ENCODE results near the gene TXLNA.
A peak's percentile ranks its signal among the peaks of the same experiment; 100 is the strongest.

The TXLNA gene

DNA sequence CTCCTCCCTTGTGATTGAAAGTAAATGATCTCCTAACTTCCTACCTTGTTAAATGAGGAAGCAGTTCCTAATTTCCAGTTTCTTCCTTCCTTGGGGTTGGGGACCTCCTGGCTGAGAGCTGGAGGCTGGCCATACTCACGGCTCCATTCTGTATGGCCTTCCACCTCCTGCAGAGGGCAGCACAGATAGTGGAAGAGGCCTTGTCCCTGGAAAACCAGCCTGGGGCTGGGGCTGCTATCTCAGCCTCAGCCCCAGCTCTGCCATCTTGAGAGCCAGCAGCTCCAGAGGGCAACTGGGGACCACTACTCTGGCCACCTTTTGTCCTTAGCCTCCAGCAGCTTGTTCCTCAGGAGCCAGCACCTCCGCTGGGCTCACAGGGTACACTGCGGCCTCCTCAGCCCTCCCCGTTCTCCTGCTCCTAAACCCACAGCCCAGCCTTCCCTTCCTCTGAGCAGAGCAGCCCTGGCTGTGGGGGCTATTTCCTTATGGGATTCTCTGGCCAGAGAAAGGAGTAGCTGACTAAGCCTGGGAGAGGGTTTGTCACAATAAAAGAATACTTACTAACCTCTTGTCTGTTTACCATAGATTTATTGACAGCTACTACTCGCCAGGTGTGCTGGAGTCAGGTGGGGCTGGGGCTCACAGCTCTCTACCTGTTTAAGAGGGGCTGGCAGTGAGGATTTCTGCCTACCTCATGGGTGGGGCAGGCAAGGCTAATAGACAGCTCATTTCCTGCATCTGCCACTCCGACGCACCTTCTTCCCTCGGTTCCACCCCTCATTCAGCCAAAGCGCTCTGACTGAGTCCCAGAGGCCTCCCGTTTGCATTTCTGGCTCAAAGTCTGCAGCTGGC, 36.4 kb downstream of the TXLNA start:
- DNase-seq = peak; percentile 78

DNA sequence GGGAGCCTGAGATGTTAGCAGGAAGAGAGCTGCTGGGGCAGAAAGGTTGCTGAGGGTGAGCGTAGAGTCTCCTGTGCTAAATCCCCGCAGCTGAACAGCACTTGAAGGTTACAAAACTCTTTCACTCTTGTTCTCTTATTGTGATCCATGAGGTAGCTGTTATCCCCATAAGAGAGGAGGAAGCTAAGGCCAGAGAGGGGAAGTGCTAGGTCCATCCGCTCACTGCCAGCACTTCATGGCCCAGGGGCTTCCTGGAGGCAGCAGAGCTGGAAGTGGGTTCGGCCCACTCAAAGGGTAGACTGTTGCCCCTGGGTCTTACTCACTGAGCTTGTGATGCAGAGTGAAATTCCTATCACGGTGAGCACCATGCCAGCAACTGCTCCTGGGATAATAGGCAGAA, 37.1 kb downstream of the TXLNA start:
- DNase-seq = no peak

- no peak for DNase-seq
Observed at GRCh38 chr1:32219022-32219421, 39.5 kb downstream of the TXLNA start.

DNA sequence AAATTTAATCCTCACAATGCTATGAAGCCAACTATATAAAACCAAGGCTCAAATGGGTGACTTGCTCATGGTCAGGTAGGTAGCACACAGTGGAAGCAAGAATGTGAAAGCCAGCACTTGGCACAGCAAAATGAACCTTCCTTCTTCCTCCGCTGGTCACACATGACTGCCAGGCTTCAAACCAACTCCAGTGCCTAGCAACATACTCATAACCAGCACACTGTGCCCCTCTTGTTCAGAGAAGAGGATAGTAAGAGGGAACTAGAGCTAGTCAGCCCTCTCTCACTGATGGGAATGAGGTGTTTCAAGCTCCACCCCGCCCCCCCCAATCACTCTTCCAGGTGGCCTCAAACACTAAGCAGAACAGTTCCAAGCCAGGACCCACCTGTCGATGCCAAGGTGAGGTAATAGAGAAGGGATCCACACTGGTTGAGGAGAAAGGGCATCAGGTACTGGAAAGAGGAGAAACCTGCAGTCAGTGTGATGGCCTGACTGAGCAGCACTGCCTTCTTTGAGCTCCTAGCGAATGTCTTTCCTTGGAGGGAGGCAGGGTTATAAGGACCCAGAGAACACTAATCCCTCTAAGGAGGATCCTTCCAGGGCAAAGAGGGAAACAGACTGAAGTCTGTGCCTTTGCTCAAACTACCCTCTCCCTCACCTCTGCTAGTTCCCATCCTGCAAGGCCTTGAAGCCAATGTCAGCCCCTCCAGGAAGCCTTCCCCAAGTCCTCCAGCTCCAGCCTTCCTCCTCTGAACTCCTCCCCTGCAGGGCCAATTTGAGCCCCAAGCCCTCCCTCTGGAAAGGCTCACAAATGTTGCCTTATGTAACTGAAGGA, 41.5 kb downstream of the TXLNA start:
- DNase-seq = no peak

DNA sequence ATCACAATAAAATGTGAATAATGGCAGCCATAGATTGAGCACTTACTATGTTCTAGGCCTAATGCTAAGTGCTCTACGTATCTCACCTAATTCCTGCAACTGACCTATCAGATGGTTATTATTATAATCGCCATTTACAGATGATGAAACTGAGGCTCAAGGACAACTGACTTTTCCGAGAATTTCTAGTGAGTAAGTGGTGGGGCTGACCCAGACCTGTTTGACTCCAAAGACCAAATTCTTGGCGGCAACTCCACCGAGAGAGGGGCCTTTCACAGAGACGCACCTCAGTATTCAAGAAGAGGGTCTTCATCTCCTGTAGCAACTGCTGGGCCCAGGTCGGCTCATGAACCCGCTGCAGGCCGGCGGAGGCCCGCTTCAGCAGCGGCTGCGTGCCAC, 42.1 kb downstream of the TXLNA start:
- no peak for DNase-seq

DNA sequence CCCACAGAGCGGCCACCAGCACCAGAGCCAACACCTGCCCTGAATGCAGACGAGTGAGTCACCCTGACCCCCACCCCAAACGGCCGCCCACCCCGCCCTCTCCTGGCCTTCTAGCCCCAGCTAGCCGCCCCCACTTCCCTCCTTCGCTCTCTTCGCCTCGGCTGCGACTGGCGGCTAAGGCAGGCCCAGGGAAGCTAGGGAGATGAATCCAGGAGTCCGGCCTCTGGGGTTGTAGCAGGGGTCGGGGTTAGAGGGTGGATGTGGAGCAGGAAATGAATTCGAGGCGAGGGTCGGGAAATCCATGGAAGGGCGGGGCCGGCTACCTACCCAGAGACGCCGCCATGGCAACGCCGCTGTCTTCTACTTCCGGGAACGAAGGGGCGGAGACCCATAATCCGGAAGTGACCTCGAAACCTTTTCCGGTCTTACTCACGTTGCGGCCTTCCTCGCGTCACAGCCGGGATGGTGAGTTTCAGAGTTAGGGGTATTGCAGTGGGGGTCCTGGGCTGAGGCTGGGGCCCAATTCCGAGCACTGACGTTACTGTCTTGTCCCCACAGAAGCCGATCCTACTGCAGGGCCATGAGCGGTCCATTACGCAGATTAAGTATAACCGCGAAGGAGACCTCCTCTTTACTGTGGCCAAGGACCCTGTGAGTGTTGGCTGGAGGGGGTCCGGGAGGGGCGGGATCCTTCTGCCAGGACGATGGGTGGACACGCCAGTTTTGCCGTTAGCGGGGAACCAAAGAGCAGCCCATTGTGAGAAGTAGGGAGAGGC, 42.7 kb downstream of the TXLNA start, which contains the start of the genes EIF3I and TMEM234:
Gene EIF3I, plus strand, starts transcription at position 428 of the 776 bp plus-strand sequence. Its CDS starts 35 bp downstream, at position 463.
Gene TMEM234, minus strand, starts transcription at position 374 of the 776 bp plus-strand sequence. Its CDS starts 31 bp downstream, at position 343.
- DNase-seq = peak; percentile 94

GRCh38 chr1:32223683-32224082, 44.2 kb downstream of the TXLNA start:
- no peak for DNase-seq

GRCh38 chr1:32224285-32224684, 44.8 kb downstream of the TXLNA start:
- DNase-seq = no peak

DNA sequence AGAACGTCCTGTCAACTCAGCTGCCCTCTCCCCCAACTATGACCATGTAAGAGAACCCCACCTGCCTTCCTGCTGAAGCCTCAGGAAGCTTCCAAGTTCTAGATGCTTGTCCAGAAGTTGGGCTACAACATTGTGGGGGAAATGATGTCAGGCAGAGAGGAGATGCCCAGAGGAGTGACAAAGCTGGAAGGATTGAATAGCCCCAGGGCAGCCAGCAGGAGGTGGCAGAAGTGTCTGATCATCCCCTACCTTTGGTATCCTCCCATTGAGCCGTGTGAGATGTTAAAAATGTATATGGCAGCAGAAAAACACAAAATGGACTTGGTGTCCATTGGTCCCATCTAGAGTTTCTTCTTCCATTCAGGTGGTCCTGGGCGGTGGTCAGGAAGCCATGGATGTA, 49.3 kb downstream of the TXLNA start:
- no peak for DNase-seq

GRCh38 chr1:32231843-32232432, 52.5 kb downstream of the TXLNA start:
- no peak for DNase-seq

- no peak for DNase-seq
Observed at GRCh38 chr1:32232558-32233304, 53.3 kb downstream of the TXLNA start.

DNA sequence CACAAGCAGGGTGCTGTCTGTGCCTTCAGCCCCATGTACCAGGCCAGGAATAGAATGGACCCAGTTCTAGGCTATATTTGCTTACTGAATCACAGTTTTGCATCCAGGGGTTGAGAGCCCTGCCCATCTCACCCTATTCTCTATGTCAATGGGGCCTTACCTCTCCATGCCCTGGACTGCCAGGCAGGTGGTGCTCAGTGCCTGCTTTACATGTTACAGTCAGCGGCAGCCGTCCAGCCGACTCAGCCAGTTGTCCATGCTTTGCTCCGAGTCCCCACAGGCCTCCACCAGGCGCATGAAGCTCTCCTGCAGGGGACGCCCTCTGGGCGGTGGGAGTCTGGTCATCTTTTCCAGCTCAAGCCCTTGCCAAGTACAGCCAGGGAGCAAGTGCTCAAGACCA, 55.3 kb downstream of the TXLNA start:
- DNase-seq = no peak

- no peak for DNase-seq
Observed at GRCh38 chr1:32239337-32239736, 59.9 kb downstream of the TXLNA start.

DNA sequence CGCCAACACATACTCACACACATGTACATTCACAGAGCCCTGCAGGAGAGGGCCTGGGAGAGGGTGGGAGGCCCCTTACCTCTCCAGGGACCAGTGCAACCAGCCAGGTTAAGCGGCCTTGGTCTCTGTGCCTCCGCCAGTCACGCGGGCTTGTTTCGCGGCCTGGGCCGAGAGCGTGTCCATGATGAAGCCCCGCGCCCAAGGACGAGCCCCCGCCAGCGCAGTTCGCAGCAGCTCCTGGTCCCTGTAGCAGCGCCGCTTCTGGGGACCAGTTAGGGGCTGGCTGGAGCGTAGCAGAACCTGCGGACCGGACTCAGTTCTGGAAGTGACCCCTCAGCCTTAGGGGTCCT, 60.3 kb downstream of the TXLNA start:
- no peak for DNase-seq

- DNase-seq = peak; percentile 32
Observed at GRCh38 chr1:32240140-32240951, 60.9 kb downstream of the TXLNA start.

DNA sequence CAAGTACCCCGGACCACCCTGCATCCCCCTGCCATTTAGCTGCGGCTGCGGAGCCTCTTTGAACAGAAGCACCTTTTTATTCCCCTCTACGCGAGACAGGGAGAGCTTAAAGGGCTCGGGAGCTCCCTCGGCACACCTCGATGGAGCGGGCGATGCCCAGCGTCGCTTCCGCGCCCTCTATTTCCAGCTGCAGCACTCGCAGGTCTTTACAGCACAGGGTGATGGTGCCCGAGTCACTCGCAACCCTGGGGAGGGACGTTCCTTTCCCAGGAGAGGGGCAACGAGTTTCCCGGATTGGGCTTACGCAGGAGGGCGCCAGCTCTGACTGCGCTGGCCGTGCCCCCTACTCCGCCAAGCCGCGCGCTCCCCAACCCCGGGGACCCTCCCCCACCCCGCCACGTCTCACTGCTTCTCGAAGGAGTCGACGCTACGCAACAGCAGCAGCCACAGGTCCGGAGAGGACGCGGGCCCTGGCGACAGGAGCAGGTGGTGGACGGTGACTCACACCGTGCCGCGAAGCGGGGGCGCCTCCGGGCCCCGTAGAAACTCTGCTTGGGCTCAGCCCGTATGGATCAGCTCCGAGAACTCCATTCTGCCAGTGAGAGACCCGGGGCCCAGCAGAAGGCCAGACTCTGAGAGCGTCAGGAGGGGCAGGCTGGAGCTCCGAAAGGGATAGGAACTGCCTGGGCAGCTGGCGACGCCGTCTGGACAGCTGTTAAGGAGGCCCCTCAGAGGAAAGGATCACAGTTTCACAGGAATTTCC, 61.7 kb downstream of the TXLNA start:
- no peak for DNase-seq

- no peak for DNase-seq
Observed at GRCh38 chr1:32242341-32242851, 62.9 kb downstream of the TXLNA start.

GRCh38 chr1:32246888-32247273, 67.4 kb downstream of the TXLNA start, which contains the start of gene FAM167B:
Gene FAM167B, plus strand, starts transcription at chr1:32247222. Its CDS starts 200 bp downstream, at chr1:32247422.
- DNase-seq = no peak

- no peak for DNase-seq
Observed at GRCh38 chr1:32247452-32247851, 68.0 kb downstream of the TXLNA start.
